Testis (tissue), 5 donors: ENCODE measurements around the gene TMEM119. TPM values are rescaled to one million over a fixed set of nuclear protein-coding genes. Genes with fewer than 3 reads are reported as not detected.

ENCODE experiments used
- DNase-seq: peaks from one replicate; pipeline ENCODE4 v3.0.0-alpha.2; 2019
- H3K27ac ChIP-seq, 2 donors: fragments of 200-600 bp; sonication (generic); one replicate each; pipeline ENCODE4 v1.5.1; 2019
- H3K27me3 ChIP-seq: fragments of 200-600 bp; sonication (generic); one replicate; pipeline ENCODE4 v1.5.1; 2019
- H3K36me3 ChIP-seq: fragments of 200-600 bp; sonication (generic); one replicate; pipeline ENCODE4 v1.5.1; 2017; ENCODE audit warnings: low read depth; ENCODE audit errors: missing control alignments
- H3K4me1 ChIP-seq: fragments of 200-600 bp; sonication (generic); one replicate; pipeline ENCODE4 v1.5.1; 2019
- H3K4me3 ChIP-seq, 2 donors: fragments of 200-600 bp; sonication (generic); one replicate each; pipeline ENCODE4 v1.5.1; 2017 to 2019
- H3K9me3 ChIP-seq: fragments of 200-600 bp; sonication (generic); one replicate; pipeline ENCODE4 v1.5.1; 2017
- POLR2A ChIP-seq: fragments of 450-650 bp; IDR thresholded peaks from one replicate; pipeline ENCODE4 v1.6.1; 2017; ENCODE audit warnings: antibody characterized with exemption, mild to moderate bottlenecking, moderate library complexity
- WGBS, 2 donors: methylation state at CpG; one replicate each; pipeline ENCODE4 v1.1.5; 2018; 5-methylcytosine and 5-hydroxymethylcytosine counted together
- intact Hi-C: fragments of 100-400 bp; cut with DNase I; formaldehyde crosslinking; loops from one replicate; pipeline ENCODE4 v1.15.1; 2023; ENCODE audit warnings: low total_unique reads
- long read RNA-seq, 2 donors: transcript quantifications; one replicate each; lab custom pipeline, GENCODE V29; 2026
- polyA plus RNA-seq: library from polyadenylated mRNA; stranded (reverse); fragments of 350-450 nt; fragmentation: Illumina TruSeq; extraction: RNeasy Lipid Tissue Mini Kit (QIAGEN cat#74804); gene quantifications from one replicate; pipeline ENCODE4 v1.2.3, GENCODE V29; 2014; ENCODE audit warnings: low read depth, low replicate concordance; ENCODE audit not compliant: insufficient read depth
- total RNA-seq, 2 donors: library from RNA; depleted of rRNA; stranded (reverse); fragments of >200 nt; gene quantifications; one replicate each; pipeline ENCODE4 v1.2.3, GENCODE V29; 2016
- TF ChIP-seq, protein P1 (sequence below), 3 experiments: fragments of 450-650 bp in 2 of 3; fragments of 200-600 bp in 1 of 3; sonication (generic) in 1 of 3; IDR thresholded peaks; one replicate each; pipeline ENCODE4 v1.5.1; 2016 to 2019; ENCODE audit warnings: antibody characterized with exemption in 3 of 3, mild to moderate bottlenecking in 2 of 3, moderate library complexity in 1 of 3

TMEM119 gene
- total RNA-seq (1 to 10 TPM; 5.3 to 9.6 TPM), polyA plus RNA-seq (17.1 TPM)
- long read RNA-seq, donor 1, transcript TMEM119-201 (2 exons, 2,707 nt) = major isoform, 6 of 7 reads
- long read RNA-seq, donor 1, partial matches to known transcripts = 0 of 7 reads
- long read RNA-seq, donor 1, other reads (novel, unspliced or antisense) = 0 of 7 reads
- long read RNA-seq, donor 2, partial matches to known transcripts = 0 of 3 reads
- long read RNA-seq, donor 2, other reads (novel, unspliced or antisense) = 0 of 3 reads

- DNase-seq = no peak
- H3K4me1 ChIP-seq = no peaks in the 10 kb centered on the region
- peak within 1 kb of the TSS; percentile 13 to 21 for H3K4me3 ChIP-seq
- no peaks in the 10 kb centered on the region for H3K27me3 ChIP-seq
- intact Hi-C loops = no loop called here
- no peaks in the 10 kb centered on the region for H3K36me3 ChIP-seq
- 46 to 90% methylated on average over 2 to 26 of the region's 27 CpGs for WGBS, 2 donors
- TF ChIP-seq POLR2A = no peak
- peak within 1 kb of the TSS; percentile 19 to 50 for H3K27ac ChIP-seq
- no peaks in the 10 kb centered on the region for H3K9me3 ChIP-seq
Observed at GRCh38 chr12:108597559-108598471, at the start of gene TMEM119. Gene TMEM119, minus strand, starts transcription at chr12:108598084. Its CDS starts 5,701 bp downstream, at chr12:108592383.

DNA sequence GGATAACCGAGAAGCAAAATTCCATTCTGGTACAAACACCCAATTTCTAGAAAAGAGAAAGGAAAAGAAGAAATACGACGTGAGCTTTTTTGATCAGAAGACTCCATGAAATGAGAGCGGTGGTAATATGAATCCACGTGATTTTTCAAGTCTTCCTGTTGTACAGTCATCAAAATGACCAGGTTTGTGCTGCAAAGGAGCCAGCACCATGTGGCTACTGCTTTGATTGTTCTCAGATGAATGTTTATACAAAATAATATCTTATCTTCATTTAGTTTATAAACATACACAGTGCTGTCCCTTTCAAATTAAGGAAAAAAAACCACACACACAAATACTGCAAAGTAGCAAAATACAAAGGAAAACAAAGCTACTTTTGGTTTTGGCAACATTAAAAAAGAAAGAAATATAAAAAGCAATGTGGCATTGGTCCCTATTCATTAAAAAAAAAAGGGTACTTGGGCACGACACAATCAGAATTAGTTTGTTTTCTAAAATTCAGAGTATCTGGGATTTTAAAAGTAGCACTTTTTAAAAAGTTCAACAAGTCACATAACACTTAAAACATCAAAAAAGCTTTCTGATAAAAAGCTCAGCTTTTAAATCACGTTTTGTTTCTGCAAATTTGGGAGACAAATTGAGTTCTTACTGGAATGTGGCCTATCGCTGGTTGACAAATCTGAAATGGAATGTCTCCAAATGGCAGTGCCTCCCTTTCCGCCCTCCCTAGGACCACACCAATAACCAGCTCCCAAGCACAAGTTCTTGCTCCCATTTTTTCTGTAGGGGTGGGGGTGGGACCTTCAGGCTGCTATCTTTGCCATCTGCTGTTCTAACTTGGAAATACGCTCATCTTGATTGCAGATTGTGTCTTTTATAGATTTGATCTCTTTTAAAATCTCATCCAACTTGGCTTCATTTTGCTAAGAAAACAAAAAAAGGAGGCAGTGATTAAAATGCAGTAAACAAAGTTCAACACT is 49.0 kb upstream of the TMEM119 start:
- Histone ChIP-seq H3K27ac (peak overlapping the region in 1 of 2 donors; percentile 23), H3K9me3 (no peaks in the 10 kb centered on the region), H3K4me1 (peaks cover 11% of the 10 kb centered on the region), H3K4me3 (no peak overlapping the region), H3K27me3 (no peaks in the 10 kb centered on the region), H3K36me3 (no peaks in the 10 kb centered on the region)
- intact Hi-C loops = no loop called here
- no peak for TF ChIP-seq POLR2A
- TF ChIP-seq, protein P1, sequence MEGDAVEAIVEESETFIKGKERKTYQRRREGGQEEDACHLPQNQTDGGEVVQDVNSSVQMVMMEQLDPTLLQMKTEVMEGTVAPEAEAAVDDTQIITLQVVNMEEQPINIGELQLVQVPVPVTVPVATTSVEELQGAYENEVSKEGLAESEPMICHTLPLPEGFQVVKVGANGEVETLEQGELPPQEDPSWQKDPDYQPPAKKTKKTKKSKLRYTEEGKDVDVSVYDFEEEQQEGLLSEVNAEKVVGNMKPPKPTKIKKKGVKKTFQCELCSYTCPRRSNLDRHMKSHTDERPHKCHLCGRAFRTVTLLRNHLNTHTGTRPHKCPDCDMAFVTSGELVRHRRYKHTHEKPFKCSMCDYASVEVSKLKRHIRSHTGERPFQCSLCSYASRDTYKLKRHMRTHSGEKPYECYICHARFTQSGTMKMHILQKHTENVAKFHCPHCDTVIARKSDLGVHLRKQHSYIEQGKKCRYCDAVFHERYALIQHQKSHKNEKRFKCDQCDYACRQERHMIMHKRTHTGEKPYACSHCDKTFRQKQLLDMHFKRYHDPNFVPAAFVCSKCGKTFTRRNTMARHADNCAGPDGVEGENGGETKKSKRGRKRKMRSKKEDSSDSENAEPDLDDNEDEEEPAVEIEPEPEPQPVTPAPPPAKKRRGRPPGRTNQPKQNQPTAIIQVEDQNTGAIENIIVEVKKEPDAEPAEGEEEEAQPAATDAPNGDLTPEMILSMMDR (IDR thresholded peaks at IDR 0.05) = no peak
- no peak for DNase-seq
- whole genome bisulfite sequencing, 2 donors = 58% methylated on average over 10 of the region's 10 CpGs

- Histone ChIP-seq H3K4me3 (no peak overlapping the region), H3K27ac (peak overlapping the region in 1 of 2 donors; percentile 23), H3K36me3 (no peaks in the 10 kb centered on the region), H3K4me1 (peaks cover 20% of the 10 kb centered on the region), H3K27me3 (no peaks in the 10 kb centered on the region), H3K9me3 (no peaks in the 10 kb centered on the region)
- intact Hi-C loops = no loop called here
- DNase-seq = no peak
- 82 to 87% methylated on average over 15 of the region's 15 CpGs for WGBS, 2 donors
- no peak for TF ChIP-seq POLR2A
- TF ChIP-seq, protein P1 (IDR thresholded peaks at IDR 0.05) = no peak
Observed at GRCh38 chr12:108645686-108646599, 48.1 kb upstream of the TMEM119 start.

DNA sequence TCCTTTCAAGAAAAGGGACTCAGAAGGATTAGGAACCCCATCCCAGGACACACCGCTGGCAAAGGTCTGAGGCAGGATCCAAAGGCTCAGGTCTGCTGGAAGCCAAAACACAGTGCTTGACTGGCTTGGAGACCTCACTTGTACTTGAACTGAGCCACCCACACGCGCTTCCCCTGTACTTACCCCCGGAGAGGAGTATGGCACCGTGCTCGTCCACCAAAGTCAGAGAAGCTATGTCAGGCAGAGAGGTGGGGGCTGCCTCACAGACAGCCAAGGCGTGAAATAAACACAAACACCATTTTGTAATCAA is 46.9 kb upstream of the TMEM119 start:
- no peaks in the 10 kb centered on the region for H3K27me3 ChIP-seq
- H3K9me3 ChIP-seq = no peaks in the 10 kb centered on the region
- no peak overlapping the region for H3K4me3 ChIP-seq
- TF ChIP-seq, protein P1 (IDR thresholded peaks at IDR 0.05) = no peak
- TF ChIP-seq POLR2A = no peak
- no peaks in the 10 kb centered on the region for H3K36me3 ChIP-seq
- DNase-seq = no peak
- WGBS, 2 donors = 77 to 80% methylated on average over 7 of the region's 7 CpGs
- peaks cover 21% of the 10 kb centered on the region for H3K4me1 ChIP-seq
- H3K27ac ChIP-seq = peak overlapping the region in 1 of 2 donors; percentile 52
- intact Hi-C loops = no loop called here
